ENCODE data around the gene JAKMIP3. TPM values are rescaled to one million over a fixed set of nuclear protein-coding genes. Genes with fewer than 3 reads are reported as not detected.

Gene JAKMIP3
- total RNA-seq (1 to 10 TPM in 1 of 5 donors, under 1 TPM in 3, not detected in 1; 0.43 to 1.1 (median 0.51) TPM), polyA plus RNA-seq (under 1 TPM in 2 of 3 donors, not detected in 1; 0.18 to 0.19 TPM)
- long read RNA-seq, donor 1 = 0 reads
- long read RNA-seq, donor 2 = 0 reads
- long read RNA-seq, donor 3 = 0 reads
- long read RNA-seq, donor 4 = 0 reads
- long read RNA-seq, donor 5 = 0 reads
- long read RNA-seq, donor 6 = 0 reads
- long read RNA-seq, donor 7 = 0 reads
- long read RNA-seq, donor 8 = 0 reads
- long read RNA-seq, donor 9 = 0 reads
- long read RNA-seq, donor 10 = 0 reads

DNA sequence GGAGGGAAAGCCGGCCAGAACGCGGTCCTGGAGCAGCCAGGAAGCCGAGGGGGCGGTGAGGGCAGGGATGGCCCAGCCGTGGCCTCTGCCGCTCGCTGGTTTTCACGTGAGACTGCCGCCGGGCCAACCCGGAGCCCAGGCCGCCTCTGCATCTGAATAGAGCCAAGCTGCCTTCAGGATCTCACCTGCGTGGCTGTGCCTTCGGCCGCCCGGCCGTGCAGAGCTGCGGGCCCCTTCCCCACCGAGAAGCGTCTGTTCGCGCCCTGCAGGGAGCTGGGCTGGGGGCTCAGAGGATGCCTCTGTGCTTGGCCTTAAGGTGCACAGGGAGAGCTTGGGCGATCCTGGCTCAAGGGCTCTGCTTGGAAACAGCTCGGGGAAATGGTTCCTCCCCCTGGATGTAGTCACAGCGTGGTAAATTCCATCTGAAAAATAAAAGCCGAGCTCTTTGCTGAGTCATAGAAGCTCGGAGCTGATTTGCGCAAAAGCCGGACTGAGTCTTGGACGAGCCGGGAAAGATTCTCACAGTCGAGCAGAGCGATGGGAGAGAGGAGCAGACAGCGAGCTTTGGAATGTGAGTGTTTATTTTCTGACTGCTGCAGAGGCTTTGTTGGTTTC, at the start of gene JAKMIP3:
Gene JAKMIP3 (plus strand): TSS at position 456 of the 615 bp plus-strand sequence. CDS start 38,863 bp downstream, outside the sequence.
- H3K9me3 ChIP-seq = no peaks in the 10 kb centered on the region
- intact Hi-C loops (cut with DNase I; ENCODE audit: low total_unique reads) = no loop called here
- peaks cover 5 to 24% (median 19%) of the 10 kb centered on the region in 4 donors for H3K4me1 ChIP-seq
- 1 to 12% (median 4%) methylated on average over 30 to 35 of the region's 35 CpGs for WGBS, 5 donors
- H3K4me3 ChIP-seq = peak within 1 kb of the TSS; percentile 44 to 55 (median 50)
- no peaks in the 10 kb centered on the region for H3K36me3 ChIP-seq
- peak in 1 of 3 donors; percentile 47 for TF ChIP-seq POLR2AphosphoS5 (IDR thresholded peaks at IDR 0.05)
- TF ChIP-seq, protein P1, sequence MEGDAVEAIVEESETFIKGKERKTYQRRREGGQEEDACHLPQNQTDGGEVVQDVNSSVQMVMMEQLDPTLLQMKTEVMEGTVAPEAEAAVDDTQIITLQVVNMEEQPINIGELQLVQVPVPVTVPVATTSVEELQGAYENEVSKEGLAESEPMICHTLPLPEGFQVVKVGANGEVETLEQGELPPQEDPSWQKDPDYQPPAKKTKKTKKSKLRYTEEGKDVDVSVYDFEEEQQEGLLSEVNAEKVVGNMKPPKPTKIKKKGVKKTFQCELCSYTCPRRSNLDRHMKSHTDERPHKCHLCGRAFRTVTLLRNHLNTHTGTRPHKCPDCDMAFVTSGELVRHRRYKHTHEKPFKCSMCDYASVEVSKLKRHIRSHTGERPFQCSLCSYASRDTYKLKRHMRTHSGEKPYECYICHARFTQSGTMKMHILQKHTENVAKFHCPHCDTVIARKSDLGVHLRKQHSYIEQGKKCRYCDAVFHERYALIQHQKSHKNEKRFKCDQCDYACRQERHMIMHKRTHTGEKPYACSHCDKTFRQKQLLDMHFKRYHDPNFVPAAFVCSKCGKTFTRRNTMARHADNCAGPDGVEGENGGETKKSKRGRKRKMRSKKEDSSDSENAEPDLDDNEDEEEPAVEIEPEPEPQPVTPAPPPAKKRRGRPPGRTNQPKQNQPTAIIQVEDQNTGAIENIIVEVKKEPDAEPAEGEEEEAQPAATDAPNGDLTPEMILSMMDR (IDR thresholded peaks at IDR 0.05) = no peak
- no peak for TF ChIP-seq POLR2A (IDR thresholded peaks at IDR 0.05)
- H3K27ac ChIP-seq = peak within 1 kb of the TSS; percentile 10 to 71 (median 63)
- DNase-seq = peak; percentile 35 to 86
- H3K27me3 ChIP-seq = no peaks in the 10 kb centered on the region

DNA sequence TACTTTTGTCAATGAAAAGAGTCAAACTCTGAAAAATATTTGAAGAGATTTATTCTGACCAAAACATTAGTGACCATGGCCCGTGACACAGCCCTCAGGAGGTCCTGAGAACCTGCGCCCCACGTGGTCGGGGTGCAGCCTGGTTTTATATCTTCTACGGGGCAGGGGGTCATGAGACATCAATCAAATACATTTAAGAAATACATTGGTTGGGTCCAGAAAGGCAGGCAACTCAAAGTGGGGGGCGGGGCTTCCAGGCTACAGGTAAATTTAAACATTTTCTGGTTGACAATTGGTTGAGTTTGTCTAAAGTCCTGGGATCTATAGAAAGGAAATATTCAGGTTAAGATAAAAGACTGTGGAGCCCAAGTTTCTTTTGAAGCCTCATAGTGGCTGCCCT, 49.2 kb upstream of the JAKMIP3 start:
- no peak for DNase-seq
- TF ChIP-seq POLR2A (IDR thresholded peaks at IDR 0.05) (no peak), POLR2AphosphoS5 (IDR thresholded peaks at IDR 0.05) (no peak), EP300 (IDR thresholded peaks at IDR 0.05) (no peak)
- TF ChIP-seq, protein P1 (IDR thresholded peaks at IDR 0.05) = no peak
- H3K36me3 ChIP-seq = no peaks in the 10 kb centered on the region

DNA sequence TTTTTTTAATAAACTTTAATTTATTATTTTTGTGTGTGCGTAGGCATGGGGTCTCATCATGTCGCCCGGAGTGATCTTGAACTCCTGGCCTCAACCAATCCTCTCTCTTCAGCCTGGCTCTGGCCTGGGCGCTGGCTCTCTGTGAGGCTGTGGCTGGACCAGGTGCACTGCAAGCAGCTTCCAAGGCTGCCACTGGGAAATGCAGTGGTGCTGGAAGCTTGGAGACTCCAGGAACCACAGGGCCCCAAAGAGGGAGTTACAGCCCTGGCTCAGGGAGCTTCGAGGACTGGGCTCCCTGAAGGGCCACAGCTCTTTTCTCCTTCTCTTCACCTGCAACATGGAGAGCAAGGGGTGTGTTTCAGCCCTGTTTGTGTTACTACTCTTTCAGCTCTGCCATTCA, 47.3 kb upstream of the JAKMIP3 start:
- Histone ChIP-seq H3K27me3 (peaks cover 0 to 10% (median 3%) of the 10 kb centered on the region in 3 donors), H3K36me3 (no peaks in the 10 kb centered on the region), H3K9me3 (no peaks in the 10 kb centered on the region), H3K4me1 (peaks cover 5 to 16% (median 8%) of the 10 kb centered on the region in 4 donors), H3K4me3 (no peak overlapping the region), H3K27ac (no peak overlapping the region)
- no peak for DNase-seq
- intact Hi-C loops (cut with DNase I; ENCODE audit: low total_unique reads) = no loop called here
- TF ChIP-seq POLR2AphosphoS5 (IDR thresholded peaks at IDR 0.05) = no peak
- TF ChIP-seq POLR2A (IDR thresholded peaks at IDR 0.05) = no peak
- TF ChIP-seq, protein P1 (IDR thresholded peaks at IDR 0.05) = no peak
- TF ChIP-seq EP300 (IDR thresholded peaks at IDR 0.05) = no peak
- WGBS, 5 donors = 50 to 95% (median 81%) methylated on average over 5 of the region's 5 CpGs

More for the DNA sequence above, 49.2 kb upstream of the JAKMIP3 start:
- Histone ChIP-seq H3K9me3 (no peaks in the 10 kb centered on the region), H3K27me3 (no peaks in the 10 kb centered on the region), H3K4me3 (no peak overlapping the region), H3K4me1 (peaks cover 0 to 8% (median 3%) of the 10 kb centered on the region in 4 donors), H3K27ac (no peak overlapping the region)
- 49 to 59% (median 57%) methylated on average over 6 of the region's 6 CpGs for WGBS, 5 donors
- intact Hi-C loops (cut with DNase I; ENCODE audit: low total_unique reads) = no loop called here

DNA sequence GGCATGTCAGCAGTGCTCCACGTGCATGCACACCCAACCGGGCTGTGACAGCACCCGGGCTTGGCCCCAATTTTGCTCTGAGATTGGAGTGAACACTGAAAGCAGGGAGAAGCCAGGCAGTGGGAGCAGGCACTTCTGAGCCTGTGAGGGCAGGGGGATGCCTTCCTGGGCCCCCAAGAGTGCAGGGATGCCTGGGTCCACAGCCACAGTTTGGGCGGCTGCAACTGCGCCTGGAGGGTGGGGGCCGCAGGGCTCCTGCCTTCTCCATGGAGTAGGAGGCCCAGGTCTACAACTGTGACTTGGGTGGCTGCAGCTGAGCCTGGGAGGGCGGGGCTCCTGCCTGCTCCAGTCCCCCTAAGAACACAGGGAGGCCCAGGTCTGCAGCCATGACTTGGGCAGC, 46.4 kb upstream of the JAKMIP3 start:
- Histone ChIP-seq H3K36me3 (no peaks in the 10 kb centered on the region), H3K4me1 (peaks cover 8 to 21% (median 13%) of the 10 kb centered on the region in 4 donors), H3K27ac (no peak overlapping the region), H3K4me3 (no peak overlapping the region), H3K9me3 (no peaks in the 10 kb centered on the region), H3K27me3 (peaks cover 0 to 18% (median 9%) of the 10 kb centered on the region in 3 donors)
- no peak for TF ChIP-seq POLR2A (IDR thresholded peaks at IDR 0.05)
- TF ChIP-seq, protein P1 (IDR thresholded peaks at IDR 0.05) = no peak
- TF ChIP-seq POLR2AphosphoS5 (IDR thresholded peaks at IDR 0.05) = no peak
- no peak for TF ChIP-seq EP300 (IDR thresholded peaks at IDR 0.05)
- 82 to 96% (median 94%) methylated on average over 4 to 7 of the region's 7 CpGs for WGBS, 5 donors
- intact Hi-C loops (cut with DNase I; ENCODE audit: low total_unique reads) = no loop called here
- DNase-seq = no peak
